IMR-90 (cell line): ENCODE results near the gene ABCD1. TPM values are rescaled to one million over a fixed set of nuclear protein-coding genes. Genes with fewer than 3 reads are reported as not detected.

ENCODE experiments used
- ATAC-seq: fragments of 200-7000 bp; cut with Tn5 transposase; 2 replicates; pipeline ENCODE4 v1.9.1; 2020; ENCODE audit warnings: low read depth, mild to moderate bottlenecking, moderate library complexity
- BruUV-seq: library from RNA; stranded (reverse); fragments of 400-500 nt; replicated peaks from 2 replicates; lab custom pipeline; 2021; lab: Mats Ljungman, UMichigan
- CTCF ChIA-PET: fragments of 300-600 bp; formaldehyde crosslinking; extraction: SDS; loops from one replicate; lab custom pipeline; 2021; ENCODE audit warnings: antibody characterized with exemption; lab: Yijun Ruan, JAX
- POLR2A ChIA-PET: fragments of 300-600 bp; sonication (Branson Sonifier 250); formaldehyde crosslinking; loops from one replicate; lab custom pipeline; 2022; ENCODE audit warnings: antibody characterized with exemption; ENCODE audit not compliant: unreplicated experiment; lab: Charles Lee
- DNase-seq: peaks from one replicate; pipeline ENCODE4 v3.0.0; 2013
- H2AFZ ChIP-seq: replicated peaks from 2 replicates; pipeline ENCODE3; 2013; ENCODE audit warnings: low read length, mild to moderate bottlenecking; ENCODE audit not compliant: poor library complexity
- H2AK5ac ChIP-seq: 2 replicates; pipeline ENCODE4 v1.6.1; 2013; ENCODE audit warnings: low read depth, low read length, inconsistent platforms
- H2AK9ac ChIP-seq: replicated peaks from 2 replicates; pipeline ENCODE3; 2013; ENCODE audit warnings: mild to moderate bottlenecking, low read depth, low read length, moderate library complexity; ENCODE audit not compliant: poor library complexity
- H2BK120ac ChIP-seq: 2 replicates; pipeline ENCODE4 v1.6.1; 2013; ENCODE audit warnings: low read depth, low read length, inconsistent platforms
- H2BK15ac ChIP-seq: 3 replicates; pipeline ENCODE4 v1.6.1; 2013; ENCODE audit warnings: low read depth, low read length, inconsistent platforms
- H2BK20ac ChIP-seq: 2 replicates; pipeline ENCODE4 v1.6.1; 2013; ENCODE audit warnings: low read depth, mild to moderate bottlenecking, inconsistent platforms, low read length, moderate library complexity
- H2BK5ac ChIP-seq: 2 replicates; pipeline ENCODE4 v1.6.1; 2013; ENCODE audit warnings: mild to moderate bottlenecking, low read depth, low read length, inconsistent platforms; ENCODE audit not compliant: poor library complexity, severe bottlenecking
- H3K14ac ChIP-seq: replicated peaks from 2 replicates; pipeline ENCODE4 v1.6.1; 2013; ENCODE audit warnings: low read depth, low read length, inconsistent platforms
- H3K18ac ChIP-seq: 2 replicates; pipeline ENCODE4 v1.6.1; 2013; ENCODE audit warnings: low read depth, low read length, control low read depth
- H3K23ac ChIP-seq: 2 replicates; pipeline ENCODE4 v1.6.1; 2013; ENCODE audit warnings: low read depth, low read length, inconsistent platforms
- H3K27ac ChIP-seq: 2 replicates; pipeline ENCODE4 v1.5.1; 2013; ENCODE audit warnings: mild to moderate bottlenecking, control low read depth, low read length; ENCODE audit not compliant: insufficient read depth
- H3K27me3 ChIP-seq: 2 replicates; pipeline ENCODE4 v1.6.1; 2013; ENCODE audit warnings: low read length; ENCODE audit not compliant: control insufficient read depth, insufficient read depth
- H3K36me3 ChIP-seq: 2 replicates; pipeline ENCODE4 v1.6.1; 2013; ENCODE audit warnings: low read length, mixed read lengths; ENCODE audit not compliant: control insufficient read depth, insufficient read depth
- H3K4ac ChIP-seq: 2 replicates; pipeline ENCODE4 v1.6.1; 2013; ENCODE audit warnings: low read depth, low read length, inconsistent platforms
- H3K4me1 ChIP-seq: 2 replicates; pipeline ENCODE4 v1.6.1; 2013; ENCODE audit warnings: low read length, mixed read lengths; ENCODE audit not compliant: control insufficient read depth, insufficient read depth
- H3K4me2 ChIP-seq: 2 replicates; pipeline ENCODE4 v1.6.1; 2013; ENCODE audit warnings: low read depth, mild to moderate bottlenecking, control low read depth, low read length, moderate library complexity
- H3K4me3 ChIP-seq: 2 replicates; pipeline ENCODE4 v1.5.1; 2013; ENCODE audit warnings: low read depth, mild to moderate bottlenecking, control low read depth, low read length, moderate library complexity; ENCODE audit not compliant: insufficient read depth
- H3K56ac ChIP-seq: 2 replicates; pipeline ENCODE4 v1.6.1; 2013; ENCODE audit warnings: low read length, inconsistent platforms; ENCODE audit not compliant: insufficient read depth; ENCODE audit errors: extremely low read depth
- H3K79me1 ChIP-seq, 2 experiments: 2 replicates each; pipeline ENCODE4 v1.6.1; 2013; ENCODE audit warnings: low read length in 2 of 2, inconsistent platforms in 1 of 2, low read depth in 1 of 2
- H3K9ac ChIP-seq: 2 replicates; pipeline ENCODE4 v1.6.1; 2013; ENCODE audit warnings: low read depth, low read length, control low read depth
- H3K9me1 ChIP-seq: 2 replicates; pipeline ENCODE4 v1.6.1; 2013; ENCODE audit warnings: low read length, inconsistent platforms; ENCODE audit not compliant: insufficient read depth
- H3K9me3 ChIP-seq: 2 replicates; pipeline ENCODE4 v1.6.1; 2013; ENCODE audit warnings: low read length; ENCODE audit not compliant: control insufficient read depth, insufficient read depth
- H4K20me1 ChIP-seq: 2 replicates; pipeline ENCODE4 v1.6.1; 2013; ENCODE audit warnings: low read length, inconsistent platforms; ENCODE audit not compliant: insufficient read depth
- H4K5ac ChIP-seq: 2 replicates; pipeline ENCODE4 v1.6.1; 2013; ENCODE audit warnings: mild to moderate bottlenecking, low read depth, low read length, control low read depth
- H4K8ac ChIP-seq, 2 experiments: 2 replicates each; pipeline ENCODE4 v1.6.1; 2013; ENCODE audit warnings: low read depth in 2 of 2, low read length in 2 of 2, control low read depth in 1 of 2, inconsistent platforms in 1 of 2
- H4K91ac ChIP-seq: 2 replicates; pipeline ENCODE4 v1.6.1; 2013; ENCODE audit warnings: low read depth, low read length, inconsistent platforms; ENCODE audit not compliant: insufficient read depth
- BHLHE40 ChIP-seq: fragments of 150-350 bp; IDR thresholded peaks from 2 replicates; pipeline ENCODE4 v1.6.1; 2016; ENCODE audit warnings: mild to moderate bottlenecking, low read depth, low read length
- CEBPB ChIP-seq: IDR thresholded peaks from 2 replicates; pipeline ENCODE4 v1.6.1; 2012; ENCODE audit warnings: low read depth, low read length, improper control_type of control experiment
- CHD1 ChIP-seq: IDR thresholded peaks from 2 replicates; pipeline ENCODE4 v1.6.1; 2012; ENCODE audit warnings: low read depth, low read length, improper control_type of control experiment
- FOS ChIP-seq: fragments of 150-350 bp; IDR thresholded peaks from 2 replicates; pipeline ENCODE4 v1.6.1; 2016; ENCODE audit warnings: low read depth, low read length
- MAFK ChIP-seq: IDR thresholded peaks from 2 replicates; pipeline ENCODE4 v1.6.1; 2012; ENCODE audit warnings: low read depth, low read length, improper control_type of control experiment
- MAZ ChIP-seq: IDR thresholded peaks from 2 replicates; pipeline ENCODE4 v1.6.1; 2012; ENCODE audit warnings: low read depth, mild to moderate bottlenecking, low read length, improper control_type of control experiment, moderate library complexity, borderline replicate concordance
- MXI1 ChIP-seq: IDR thresholded peaks from 2 replicates; pipeline ENCODE4 v1.6.1; 2012; ENCODE audit warnings: low read depth, mild to moderate bottlenecking, low read length, moderate library complexity, borderline replicate concordance
- NFE2L2 ChIP-seq: fragments of 150-350 bp; IDR thresholded peaks from 2 replicates; pipeline ENCODE4 v1.6.1; 2016; ENCODE audit warnings: low read depth, mild to moderate bottlenecking, low read length
- POLR2A ChIP-seq: IDR thresholded peaks from 2 replicates; pipeline ENCODE4 v1.6.1; 2012; ENCODE audit warnings: mild to moderate bottlenecking, low read depth, low read length
- RAD21 ChIP-seq: IDR thresholded peaks from 2 replicates; pipeline ENCODE4 v1.6.1; 2012; ENCODE audit warnings: low read length, improper control_type of control experiment
- RCOR1 ChIP-seq: IDR thresholded peaks from 2 replicates; pipeline ENCODE4 v1.6.1; 2012; ENCODE audit warnings: mild to moderate bottlenecking, low read length, improper control_type of control experiment; ENCODE audit not compliant: insufficient replicate concordance
- RFX5 ChIP-seq: IDR thresholded peaks from 2 replicates; pipeline ENCODE4 v1.8.0; 2012; ENCODE audit warnings: low read depth, mild to moderate bottlenecking, low read length, moderate library complexity
- SMC3 ChIP-seq: fragments of 150-350 bp; IDR thresholded peaks from 2 replicates; pipeline ENCODE4 v1.6.1; 2016; ENCODE audit warnings: low read depth, mild to moderate bottlenecking, antibody characterized with exemption, low read length, moderate library complexity
- WGBS, 2 experiments: methylation state at CpG; one replicate each; pipeline versions ENCODE4 v1.1.5 to v1.1.7; 2013; ENCODE audit warnings: missing lambda C conversion rate in 2 of 2; ENCODE audit not compliant: insufficient read length in 1 of 2; ENCODE audit errors: extremely low coverage in 2 of 2; 5-methylcytosine and 5-hydroxymethylcytosine counted together
- dilution Hi-C: fragments of 300-500 bp; cut with HindIII; formaldehyde crosslinking; loops from one replicate; pipeline ENCODE4 v1.14.3; 2018; ENCODE audit warnings: low sequenced_read_pairs; ENCODE audit not compliant: unreplicated experiment
- in situ Hi-C: fragments of 300-500 bp; cut with MboI; formaldehyde crosslinking; loops from 3 replicates; pipeline ENCODE4 v1.14.3; 2019; ENCODE audit warnings: low sequenced_read_pairs, inconsistent platforms, mixed read lengths
- intact Hi-C: fragments of 100-400 bp; cut with micrococcal nuclease; formaldehyde crosslinking; loops from 2 replicates; pipeline ENCODE4 v1.10.0; 2022
- polyA plus RNA-seq, 3 experiments: library from polyadenylated mRNA; depleted of rRNA; stranded (reverse); fragments of >200 nt; gene quantifications; 2 replicates each; pipeline ENCODE4 v1.2.3, GENCODE V29; 2012; ENCODE audit warnings: low replicate concordance in 1 of 3
- total RNA-seq: library from RNA; depleted of rRNA; stranded (reverse); fragments of >200 nt; gene quantifications from 2 replicates; pipeline ENCODE4 v1.2.3, GENCODE V29; 2012
- TF ChIP-seq, protein P1 (sequence below): conservative IDR thresholded peaks from 2 replicates; pipeline ENCODE4 v1.5.1; 2012; ENCODE audit warnings: mild to moderate bottlenecking, low read depth, low read length, improper control_type of control experiment
- TF ChIP-seq, protein P2 (sequence below): fragments of 150-350 bp; IDR thresholded peaks from 2 replicates; pipeline ENCODE4 v1.6.1; 2016; ENCODE audit warnings: low read depth, mild to moderate bottlenecking, low read length, moderate library complexity, borderline replicate concordance

Gene ABCD1
- total and polyA plus RNA-seq, 2 of the 4 experiments (the other 2 are of a cell fraction): 4.3 to 7.0 TPM

DNA sequence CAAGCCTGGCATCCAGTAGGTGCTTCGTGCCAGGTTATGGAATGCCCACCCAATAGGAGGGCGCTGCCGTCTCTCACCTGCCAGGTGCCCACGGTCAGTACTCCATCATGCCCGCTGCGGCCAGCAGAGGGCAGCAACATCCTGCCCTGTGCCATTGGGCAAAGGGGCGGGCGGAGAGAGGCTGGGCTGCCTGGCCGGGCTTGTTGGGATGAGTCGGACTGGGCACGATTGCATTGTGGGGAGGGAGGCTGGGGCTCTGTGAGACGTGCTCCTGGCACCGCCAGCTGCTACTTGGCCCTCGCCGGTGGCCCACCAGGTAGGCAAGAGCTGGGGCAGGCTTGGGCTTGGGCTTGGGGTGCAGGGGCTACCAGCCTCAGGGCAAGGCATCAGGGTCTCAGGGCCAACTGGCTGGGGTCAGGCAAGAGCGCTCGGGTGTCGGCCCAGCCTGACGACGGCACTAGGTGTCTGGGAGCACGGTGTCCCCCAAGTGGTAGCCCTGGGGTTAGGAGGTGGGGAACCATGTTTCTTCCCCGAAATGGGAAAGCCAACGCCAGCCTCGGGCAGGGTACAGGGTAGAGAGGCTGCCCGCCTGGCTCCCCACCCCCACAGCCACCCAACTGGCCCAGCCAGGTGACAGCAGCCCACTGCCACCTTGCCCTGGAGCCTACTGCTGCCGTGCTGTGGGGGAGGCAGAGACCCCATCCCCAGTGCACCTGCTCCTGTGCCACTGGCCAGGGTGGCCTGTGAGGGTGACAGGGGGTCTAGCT is 39.5 kb downstream of the ABCD1 start, which contains the start of gene PLXNB3:
Gene PLXNB3 (plus strand): TSS at position 261 of the 767 bp plus-strand sequence. CDS start 1,287 bp downstream, outside the sequence.
- H3K56ac ChIP-seq: no peak within 1 kb of the TSS
- no peak within 1 kb of the TSS for H3K23ac ChIP-seq
- H4K91ac ChIP-seq: peak within 1 kb of the TSS; percentile 91; the same call in 1 of the 2 replicates
- H3K36me3 ChIP-seq: no peaks in the 10 kb centered on the region; the same call in 1 of the 2 replicates
- ChIA-PET CTCF (interaction anchor here (1.5 kb wide), 1 partner anchor 10 kb away, joined by 3 read pairs; no protein-coding TSS in a partner anchor), POLR2A (no interaction called here)
- H3K4me1 ChIP-seq: peaks cover 17% of the 10 kb centered on the region
- 0 out of 2 replicates have a peak within 1 kb of the TSS, but pooled peaks have one; percentile 7 for H3K18ac ChIP-seq
- BruUV-seq: no TSS peak
- in situ Hi-C loops: loop anchor here (10.0 kb wide), 1 partner anchor 201 kb away; no protein-coding TSS in a partner anchor
- peak within 1 kb of the TSS; percentile 27; the same call in 1 of the 2 replicates for H4K5ac ChIP-seq
- H3K14ac ChIP-seq: no peak within 1 kb of the TSS; the same call in 1 of the 2 replicates
- H2BK20ac ChIP-seq: no peak within 1 kb of the TSS
- H3K4me2 ChIP-seq: peak within 1 kb of the TSS; percentile 93
- peak within 1 kb of the TSS; percentile 46 for H2BK5ac ChIP-seq
- peak within 1 kb of the TSS; percentile 94 for H3K4ac ChIP-seq
- peak; percentile 66 for ATAC-seq
- 47% methylated on average over 3 of the region's 26 CpGs; no CpG with 5 or more reads in 1 of the 2 experiments for WGBS, 2 experiments
- no peaks in the 10 kb centered on the region for H3K27me3 ChIP-seq
- no peaks in the 10 kb centered on the region; the same call in 1 of the 2 replicates for H3K9me3 ChIP-seq
- peak within 1 kb of the TSS; percentile 94 for H3K27ac ChIP-seq
- intact Hi-C loops: loop anchor here (1.0 kb wide), 2 partner anchors 183 to 189 kb away; no protein-coding TSS in a partner anchor
- H2AK9ac ChIP-seq: peak within 1 kb of the TSS; percentile 94
- no peaks in the 10 kb centered on the region; the same call in 1 of the 2 replicates for H4K20me1 ChIP-seq
- no peaks in the 10 kb centered on the region for H3K9me1 ChIP-seq
- peak within 1 kb of the TSS; percentile 74 for H3K9ac ChIP-seq
- no peak within 1 kb of the TSS; the same call in 2 of the 3 replicates for H2BK15ac ChIP-seq
- H3K4me3 ChIP-seq: peak within 1 kb of the TSS; percentile 43
- peaks cover 0 to 17% of the 10 kb centered on the region in 2 experiments; a peak in 2 of 4 replicates for H3K79me1 ChIP-seq
- no peak within 1 kb of the TSS for H2BK120ac ChIP-seq
- DNase-seq: peak; percentile 58
- peak within 1 kb of the TSS in 1 of 2 experiments; percentile 53; a peak in 1 of 4 replicates for H4K8ac ChIP-seq
- peak within 1 kb of the TSS; percentile 84 for H2AFZ ChIP-seq
- H2AK5ac ChIP-seq: peak within 1 kb of the TSS; percentile 88
- dilution Hi-C loops: no loop called here
- TF ChIP-seq MXI1 (peak; percentile 56; the same call in 1 of the 2 replicates), CHD1 (no peak), MAZ (peak; percentile 77; the same call in 1 of the 2 replicates), FOS (no peak), BHLHE40 (no peak), NFE2L2 (no peak), POLR2A (no peak), MAFK (no peak), CEBPB (0 out of 2 replicates have a peak, but pooled peaks have one; percentile 11), RAD21 (peak; percentile 80), SMC3 (peak; percentile 67), RCOR1 (no peak), RFX5 (no peak)
- TF ChIP-seq, protein P1, sequence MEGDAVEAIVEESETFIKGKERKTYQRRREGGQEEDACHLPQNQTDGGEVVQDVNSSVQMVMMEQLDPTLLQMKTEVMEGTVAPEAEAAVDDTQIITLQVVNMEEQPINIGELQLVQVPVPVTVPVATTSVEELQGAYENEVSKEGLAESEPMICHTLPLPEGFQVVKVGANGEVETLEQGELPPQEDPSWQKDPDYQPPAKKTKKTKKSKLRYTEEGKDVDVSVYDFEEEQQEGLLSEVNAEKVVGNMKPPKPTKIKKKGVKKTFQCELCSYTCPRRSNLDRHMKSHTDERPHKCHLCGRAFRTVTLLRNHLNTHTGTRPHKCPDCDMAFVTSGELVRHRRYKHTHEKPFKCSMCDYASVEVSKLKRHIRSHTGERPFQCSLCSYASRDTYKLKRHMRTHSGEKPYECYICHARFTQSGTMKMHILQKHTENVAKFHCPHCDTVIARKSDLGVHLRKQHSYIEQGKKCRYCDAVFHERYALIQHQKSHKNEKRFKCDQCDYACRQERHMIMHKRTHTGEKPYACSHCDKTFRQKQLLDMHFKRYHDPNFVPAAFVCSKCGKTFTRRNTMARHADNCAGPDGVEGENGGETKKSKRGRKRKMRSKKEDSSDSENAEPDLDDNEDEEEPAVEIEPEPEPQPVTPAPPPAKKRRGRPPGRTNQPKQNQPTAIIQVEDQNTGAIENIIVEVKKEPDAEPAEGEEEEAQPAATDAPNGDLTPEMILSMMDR: peak; percentile 72
- TF ChIP-seq, protein P2, sequence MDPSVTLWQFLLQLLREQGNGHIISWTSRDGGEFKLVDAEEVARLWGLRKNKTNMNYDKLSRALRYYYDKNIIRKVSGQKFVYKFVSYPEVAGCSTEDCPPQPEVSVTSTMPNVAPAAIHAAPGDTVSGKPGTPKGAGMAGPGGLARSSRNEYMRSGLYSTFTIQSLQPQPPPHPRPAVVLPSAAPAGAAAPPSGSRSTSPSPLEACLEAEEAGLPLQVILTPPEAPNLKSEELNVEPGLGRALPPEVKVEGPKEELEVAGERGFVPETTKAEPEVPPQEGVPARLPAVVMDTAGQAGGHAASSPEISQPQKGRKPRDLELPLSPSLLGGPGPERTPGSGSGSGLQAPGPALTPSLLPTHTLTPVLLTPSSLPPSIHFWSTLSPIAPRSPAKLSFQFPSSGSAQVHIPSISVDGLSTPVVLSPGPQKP: no peak
